Sigmoid colon (tissue), 4 donors: ENCODE data around the gene RFX3.

Source experiments
- EP300 ChIP-seq, 4 donors: sonication (generic); formaldehyde crosslinking; IDR thresholded peaks; one replicate each; pipeline ENCODE4 v1.6.1; 2017; ENCODE audit warnings: antibody characterized with exemption in 4 of 4
- POLR2A ChIP-seq, 2 donors: fragments of 450-650 bp; IDR thresholded peaks; one replicate each; pipeline ENCODE4 v1.6.1; 2016; ENCODE audit warnings: antibody characterized with exemption in 2 of 2, mild to moderate bottlenecking in 2 of 2, moderate library complexity in 2 of 2

DNA sequence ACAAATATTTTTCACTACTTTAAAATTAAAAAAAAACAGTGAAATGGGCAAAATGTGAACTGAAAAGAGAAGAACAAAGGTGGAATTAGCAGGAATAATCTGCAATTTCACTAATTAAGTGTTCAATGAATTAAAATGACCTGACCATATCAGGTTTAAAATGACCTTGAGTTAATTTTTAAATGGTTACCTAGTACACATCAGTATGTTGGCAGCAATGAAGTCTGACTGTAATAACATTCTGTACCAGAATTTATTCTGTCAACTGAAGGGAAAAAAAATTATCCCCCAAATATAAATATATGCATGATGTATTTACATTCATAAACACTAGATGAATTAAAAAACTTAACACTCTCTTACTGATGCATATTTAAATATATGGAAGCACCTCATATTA lies 165.6 kb downstream of the RFX3 start:
- TF ChIP-seq POLR2A (IDR thresholded peaks at IDR 0.05) (no peak), EP300 (IDR thresholded peaks at IDR 0.05) (no peak)
